CD4-positive, alpha-beta T cell treated with Interleukin-15 for 4 hours (primary cell): ENCODE results near the gene GIGYF2.

Experiments used
- DNase-seq: peaks from one replicate; pipeline ENCODE4 v3.0.0-alpha.2; 2020; ENCODE audit warnings: low spot score

The GIGYF2 gene

DNA sequence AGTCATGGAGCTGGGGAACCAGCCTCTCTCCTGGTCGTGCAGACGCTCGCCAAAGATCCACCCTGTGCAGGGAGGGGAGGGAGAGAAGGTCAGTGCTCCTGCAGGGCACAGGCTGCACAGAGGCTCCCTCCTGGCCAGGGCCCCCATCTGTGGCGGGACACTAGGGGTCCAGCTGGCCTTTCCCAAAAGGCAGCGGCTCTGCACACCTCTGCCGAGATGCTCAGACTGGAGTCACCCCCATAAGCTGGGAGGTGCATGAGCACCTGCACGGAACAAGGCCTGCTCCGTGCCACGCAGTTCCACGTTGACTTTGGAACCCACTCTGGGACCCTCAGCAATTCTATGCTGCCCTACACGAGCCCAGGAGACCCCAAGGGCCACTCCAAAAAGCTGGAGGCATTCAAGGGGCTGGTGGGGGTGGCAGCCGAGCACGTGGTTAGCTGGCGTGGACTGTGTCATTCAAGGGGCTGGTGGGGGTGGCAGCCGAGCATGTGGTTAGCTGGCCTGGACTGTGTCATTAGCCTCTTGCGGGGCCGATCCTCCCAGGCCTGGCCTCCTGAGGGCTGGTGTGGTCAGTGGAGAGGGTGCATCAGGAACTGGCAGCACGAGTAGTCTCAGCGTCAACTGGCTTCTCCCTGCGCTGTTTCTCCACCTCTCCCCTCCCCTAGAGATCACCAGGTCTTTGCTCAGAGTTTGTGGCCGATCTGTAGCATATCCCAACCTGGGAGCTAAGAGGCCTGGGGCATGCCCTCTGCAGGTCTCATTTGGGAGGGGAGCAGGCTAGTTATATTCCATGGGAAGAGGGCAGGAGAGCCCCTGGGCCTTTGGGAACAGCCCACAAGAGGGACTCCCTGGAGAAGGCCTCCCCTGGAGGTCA is 182.7 kb downstream of the GIGYF2 start:
- DNase-seq, result no peak

DNA sequence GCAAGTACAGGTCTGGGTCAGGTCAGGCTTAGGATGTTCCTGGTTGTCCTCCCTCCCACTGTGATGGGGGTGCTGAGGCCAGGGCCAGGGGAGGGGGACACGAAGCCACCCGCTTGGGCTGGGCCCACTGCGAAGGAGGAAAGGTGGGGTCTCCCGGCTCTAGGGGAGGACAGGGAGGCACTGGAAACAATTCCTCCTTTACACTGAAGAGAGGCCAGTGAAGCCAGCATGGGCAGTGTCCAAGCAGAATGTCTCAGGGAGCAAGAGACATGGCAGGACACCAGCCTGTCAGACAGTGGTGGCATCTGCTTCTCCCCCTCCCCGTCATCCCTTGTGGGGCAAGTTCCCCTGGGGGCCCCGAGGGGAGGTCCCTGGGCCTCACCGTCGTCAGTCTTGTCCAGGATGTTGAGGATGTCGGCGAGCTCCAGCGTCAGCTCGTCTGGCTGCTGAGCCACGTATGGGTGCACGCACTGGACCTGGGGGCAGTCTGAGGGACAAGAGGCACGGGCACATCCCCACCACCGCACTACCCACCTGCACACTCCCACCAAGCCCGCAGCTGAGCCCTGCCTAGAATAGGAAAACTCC is 183.7 kb downstream of the GIGYF2 start:
- no peak for DNase-seq

DNA sequence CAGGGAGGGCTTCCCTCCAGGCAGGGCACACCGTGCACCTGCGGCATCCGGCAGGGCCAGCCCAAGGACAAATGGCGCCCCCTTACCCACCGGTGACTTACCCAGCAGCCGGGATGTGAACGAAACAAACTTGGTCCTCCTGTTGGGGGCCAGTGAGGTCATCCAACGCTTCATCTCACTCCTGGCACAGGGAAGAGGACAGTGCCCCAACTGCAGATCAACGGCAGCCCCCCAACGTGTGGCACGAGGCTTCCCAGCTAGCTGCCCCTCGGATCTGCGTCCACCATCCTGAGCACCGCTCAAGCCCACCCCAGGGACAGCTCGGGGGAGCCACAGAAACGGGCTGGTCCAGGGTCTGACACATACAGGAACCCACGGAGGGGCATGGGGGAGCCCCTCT is 185.0 kb downstream of the GIGYF2 start:
- no peak for DNase-seq

DNA sequence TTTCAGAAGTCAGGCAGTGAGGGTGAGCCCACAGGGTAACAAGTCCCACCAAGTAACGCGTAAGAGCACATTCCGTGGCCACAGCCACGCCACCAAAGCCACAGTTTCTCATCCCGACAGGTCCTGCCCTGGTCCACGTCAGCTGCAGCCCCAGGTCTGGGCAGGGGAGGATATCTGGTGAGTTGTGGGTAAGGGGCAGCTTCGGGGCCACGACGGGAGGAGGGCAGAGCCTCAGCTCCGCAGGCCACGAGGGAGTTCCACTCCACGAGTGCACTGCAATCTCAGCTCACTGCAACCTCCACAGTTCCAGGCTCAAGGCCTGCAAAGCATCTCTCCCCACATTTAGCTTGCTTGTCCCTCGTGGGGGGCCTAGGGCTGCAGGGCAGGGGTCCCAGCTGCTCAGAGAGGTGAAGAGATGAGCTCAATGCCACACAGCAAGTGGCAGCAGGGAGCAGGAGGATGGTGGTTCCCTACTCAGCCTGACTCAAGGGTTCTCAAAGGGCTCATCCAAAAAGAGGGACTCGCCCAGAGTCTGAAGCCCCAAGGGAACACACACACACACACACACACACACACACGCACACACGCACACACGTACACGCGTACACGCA is 185.5 kb downstream of the GIGYF2 start:
- no peak for DNase-seq

- no peak for DNase-seq
Measured at GRCh38 chr2:232883116-232883721, 186.1 kb downstream of the GIGYF2 start.

DNA sequence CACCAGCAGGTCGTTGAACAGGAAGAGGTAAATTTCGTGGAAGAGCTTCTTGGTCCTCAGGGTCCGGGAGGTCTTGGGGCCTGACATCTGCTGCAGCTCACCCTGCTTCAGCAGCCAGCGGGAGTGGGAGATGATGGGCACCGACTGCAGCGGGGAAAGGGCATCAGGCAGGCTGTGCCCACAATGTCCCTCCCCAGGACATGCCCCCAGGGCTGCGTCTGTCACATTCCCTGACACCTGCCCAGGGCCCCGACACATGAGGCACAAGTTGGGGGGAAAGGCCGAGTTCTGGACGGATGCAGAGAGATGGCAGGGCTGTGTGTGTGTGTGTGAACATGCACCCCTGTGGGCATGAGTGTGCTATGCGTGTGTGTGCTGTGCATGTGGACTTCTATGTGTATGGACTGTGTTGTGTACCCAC is 186.9 kb downstream of the GIGYF2 start:
- DNase-seq, result no peak

- no peak for DNase-seq
Measured at GRCh38 chr2:232884549-232885263, 187.6 kb downstream of the GIGYF2 start.

DNA sequence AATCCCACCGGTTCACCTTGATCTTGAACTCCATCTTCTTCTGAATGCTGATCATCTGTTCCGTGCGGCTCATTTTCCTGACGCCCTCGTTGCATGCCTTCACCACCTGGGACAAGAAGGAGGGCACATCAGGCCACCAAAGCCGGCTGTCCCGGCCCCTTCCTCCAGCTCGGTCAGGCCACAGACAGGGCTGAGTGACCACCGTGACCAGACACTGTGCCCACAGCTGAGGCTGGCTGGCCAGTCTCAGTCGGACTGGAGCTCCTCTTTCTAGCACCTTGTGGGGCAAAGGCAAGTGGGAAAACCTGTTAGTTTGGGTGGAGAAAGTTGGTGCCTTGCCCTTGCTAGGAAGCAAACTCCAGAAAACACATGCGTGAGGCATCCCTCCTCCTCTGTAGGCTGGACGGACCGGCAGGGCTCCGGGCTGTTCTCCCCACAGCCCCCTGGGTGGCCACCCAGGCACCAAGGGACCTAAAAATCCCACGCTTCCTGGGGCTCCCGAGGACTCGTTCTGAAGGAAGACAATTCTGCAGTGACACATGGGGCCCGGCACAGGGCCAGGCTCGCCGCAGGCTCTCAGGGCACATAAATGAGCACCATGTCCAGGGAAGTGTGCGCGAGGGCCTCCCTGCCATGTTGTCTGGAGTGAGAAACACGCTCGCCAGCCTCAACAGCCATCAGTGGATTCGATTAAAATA is 188.3 kb downstream of the GIGYF2 start:
- DNase-seq, result no peak

DNA sequence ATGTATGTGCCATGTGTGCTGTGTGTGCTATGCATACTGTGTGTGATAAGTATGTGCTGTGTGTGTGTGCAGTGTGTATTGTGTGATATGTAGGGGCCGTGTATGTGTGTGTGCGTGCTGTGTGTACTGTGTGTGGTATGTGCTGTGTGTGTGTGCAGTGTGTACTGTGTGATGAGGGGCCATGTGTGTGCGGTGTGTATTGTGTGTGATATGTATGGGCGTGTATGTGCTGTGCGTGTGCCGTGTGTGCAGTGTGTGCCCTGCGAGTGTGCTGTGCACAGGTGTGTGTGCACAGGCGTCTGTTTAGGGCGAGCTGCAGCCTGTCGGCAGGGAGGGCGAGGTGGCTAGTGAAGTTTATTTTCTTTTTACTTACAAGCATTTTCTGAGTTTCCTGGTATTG is 189.0 kb downstream of the GIGYF2 start:
- DNase-seq, result no peak

GRCh38 chr2:232886632-232887031 is 189.5 kb downstream of the GIGYF2 start:
- no peak for DNase-seq

DNA sequence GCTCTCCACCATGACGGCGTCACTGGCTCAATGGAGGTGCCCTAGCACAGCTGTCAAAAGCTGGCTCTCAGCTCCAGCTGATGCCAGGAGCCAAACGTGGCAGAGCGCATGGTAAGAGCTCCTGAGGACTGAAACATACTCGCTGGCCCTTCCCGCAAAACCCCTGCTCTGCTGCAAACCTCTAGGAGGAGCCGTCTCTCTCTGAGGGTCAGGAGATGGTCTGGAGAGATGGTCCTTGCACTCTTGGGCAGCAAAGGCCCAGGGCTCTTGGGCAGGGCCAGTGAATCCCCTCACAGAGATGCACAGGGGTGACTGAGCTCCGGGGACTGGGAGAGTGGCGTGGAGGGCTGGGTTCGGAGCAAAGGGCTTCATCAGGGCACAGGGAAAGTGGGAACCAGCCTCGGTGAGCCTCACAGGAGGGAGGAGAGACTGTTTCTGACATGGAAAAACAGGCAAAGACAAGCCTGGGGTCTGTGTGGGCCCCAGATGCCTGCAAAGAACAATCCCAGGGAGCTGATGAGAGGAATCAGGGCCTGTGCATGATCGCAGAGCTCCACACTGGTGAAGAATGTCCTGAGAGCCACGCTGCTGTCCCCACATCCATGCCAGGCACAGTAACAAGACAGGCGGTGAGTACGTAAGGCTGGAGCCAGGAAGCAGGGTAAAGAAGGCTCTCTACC is 190.2 kb downstream of the GIGYF2 start:
- no peak for DNase-seq

GRCh38 chr2:232888099-232888836 is 191.1 kb downstream of the GIGYF2 start:
- DNase-seq, result no peak

- no peak for DNase-seq
Measured at GRCh38 chr2:232888839-232889529, 191.9 kb downstream of the GIGYF2 start.

GRCh38 chr2:232889876-232890401 is 192.8 kb downstream of the GIGYF2 start:
- DNase-seq, result no peak

DNA sequence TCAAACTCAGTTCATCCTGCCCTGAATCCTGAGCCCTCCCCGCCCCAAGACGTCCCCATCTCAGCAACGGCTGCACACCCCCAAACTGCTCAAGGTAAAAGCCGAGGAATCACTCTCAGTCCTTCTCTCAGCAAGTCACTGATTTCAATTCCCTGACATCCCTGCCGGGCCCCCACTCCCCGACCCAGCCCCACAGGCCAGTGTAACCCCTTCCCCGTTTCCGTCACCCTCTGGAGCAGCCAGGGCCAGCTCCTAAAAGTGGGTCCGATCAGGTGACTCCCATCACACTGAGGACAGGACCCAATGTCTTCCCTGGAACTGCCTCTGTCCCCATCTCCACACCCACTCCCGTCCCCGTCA is 193.4 kb downstream of the GIGYF2 start:
- DNase-seq, result no peak

DNA sequence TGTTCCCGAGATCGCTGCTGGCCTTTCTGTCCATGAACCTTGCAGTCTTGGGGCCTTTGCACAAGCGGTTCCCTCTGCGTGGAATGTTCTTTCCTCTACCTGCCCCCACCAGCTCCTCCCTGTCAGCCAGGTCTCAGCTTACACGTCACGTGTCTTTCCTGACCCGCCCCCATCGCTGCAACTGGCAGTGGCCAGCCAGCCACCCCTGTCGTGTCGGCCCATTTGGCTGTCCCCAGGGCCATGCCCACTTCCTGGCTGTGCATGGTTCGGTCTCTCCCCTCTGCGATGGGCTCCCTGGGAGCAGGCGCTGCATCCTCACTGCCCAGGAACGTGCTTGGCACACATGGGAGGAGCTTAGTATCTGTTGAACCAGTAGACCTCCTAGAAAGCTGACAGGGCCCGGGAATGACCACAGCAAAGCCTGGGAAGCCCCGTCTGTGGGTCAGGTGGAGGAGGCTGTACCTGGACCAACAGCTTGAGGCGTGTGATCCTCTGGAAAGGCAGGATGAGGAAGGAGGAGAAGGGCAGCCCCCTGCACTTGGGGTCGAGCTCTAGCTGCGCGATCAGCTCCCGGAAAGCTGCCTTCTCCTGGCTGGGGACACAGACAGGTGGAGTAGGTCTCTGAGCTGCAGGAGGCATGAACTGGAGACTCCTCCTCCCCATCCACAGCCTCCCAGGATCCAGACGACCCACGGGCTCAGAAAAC is 193.9 kb downstream of the GIGYF2 start:
- no peak for DNase-seq

DNA sequence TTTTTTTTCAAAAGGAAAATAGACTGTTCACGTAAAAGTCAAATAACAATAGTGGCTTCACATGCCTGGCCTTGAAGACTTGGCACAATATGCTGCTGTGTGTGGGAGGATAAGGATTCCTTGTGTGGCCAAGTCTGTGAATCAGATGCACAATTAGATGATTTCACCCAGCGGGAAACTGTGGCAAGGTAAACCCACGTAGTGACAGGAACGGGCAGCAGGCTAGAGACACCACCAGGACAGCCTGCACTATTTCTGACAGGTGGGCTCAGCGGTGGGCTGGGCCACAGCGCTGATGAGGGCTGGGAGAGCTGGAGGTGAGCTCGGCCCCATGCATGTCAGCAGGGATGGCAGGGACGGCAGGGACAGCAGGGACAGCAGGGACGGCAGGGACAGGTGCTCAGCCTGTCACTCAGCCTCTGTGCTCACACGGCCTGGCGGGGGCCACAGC is 194.5 kb downstream of the GIGYF2 start:
- DNase-seq, result no peak

DNA sequence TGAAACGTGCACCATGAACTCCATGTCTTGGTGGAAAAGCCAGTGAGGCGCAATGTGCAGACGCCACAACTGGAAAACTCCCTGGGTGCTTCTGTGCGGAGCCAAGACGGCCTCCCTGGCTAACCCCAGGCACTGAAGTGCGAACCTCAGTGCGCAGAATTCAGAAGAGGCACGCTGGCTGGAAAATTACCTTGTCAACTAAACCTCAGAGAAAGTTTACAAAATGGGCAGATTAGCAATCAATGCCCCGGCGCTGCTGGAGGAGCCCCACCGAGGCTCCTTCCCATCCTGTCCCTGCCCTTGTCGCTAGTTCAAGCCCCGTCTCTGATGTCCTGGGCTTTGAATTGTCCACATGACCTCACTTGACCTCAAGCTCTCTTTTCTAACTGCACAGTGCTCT is 195.1 kb downstream of the GIGYF2 start:
- no peak for DNase-seq

DNA sequence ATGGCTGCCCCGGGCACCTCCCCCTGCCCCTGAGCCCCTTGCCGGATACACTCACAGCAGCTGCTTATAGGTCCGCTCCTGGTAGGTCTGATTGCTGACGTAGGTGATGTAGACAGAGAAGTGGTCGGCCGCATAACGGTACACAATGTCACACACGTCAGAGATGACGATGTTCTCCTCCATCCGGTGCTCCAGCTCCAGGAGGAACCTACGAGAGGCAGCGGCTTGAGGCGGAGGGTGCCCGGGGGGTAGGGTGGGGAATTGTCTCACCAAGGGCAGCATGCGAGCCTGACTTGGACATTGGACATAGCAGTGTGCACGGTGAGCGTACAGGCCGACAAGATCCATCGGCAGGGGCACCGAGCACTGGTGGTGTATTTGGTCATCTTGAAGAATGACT is 195.7 kb downstream of the GIGYF2 start:
- DNase-seq, result no peak
